ENCODE results near the gene CEACAM7. TPM values are rescaled to one million over a fixed set of nuclear protein-coding genes. Genes with fewer than 3 reads are reported as not detected.

The CEACAM7 gene
- total RNA-seq, 2 donors from 2014 or later: 0.52 to 0.99 TPM

DNA sequence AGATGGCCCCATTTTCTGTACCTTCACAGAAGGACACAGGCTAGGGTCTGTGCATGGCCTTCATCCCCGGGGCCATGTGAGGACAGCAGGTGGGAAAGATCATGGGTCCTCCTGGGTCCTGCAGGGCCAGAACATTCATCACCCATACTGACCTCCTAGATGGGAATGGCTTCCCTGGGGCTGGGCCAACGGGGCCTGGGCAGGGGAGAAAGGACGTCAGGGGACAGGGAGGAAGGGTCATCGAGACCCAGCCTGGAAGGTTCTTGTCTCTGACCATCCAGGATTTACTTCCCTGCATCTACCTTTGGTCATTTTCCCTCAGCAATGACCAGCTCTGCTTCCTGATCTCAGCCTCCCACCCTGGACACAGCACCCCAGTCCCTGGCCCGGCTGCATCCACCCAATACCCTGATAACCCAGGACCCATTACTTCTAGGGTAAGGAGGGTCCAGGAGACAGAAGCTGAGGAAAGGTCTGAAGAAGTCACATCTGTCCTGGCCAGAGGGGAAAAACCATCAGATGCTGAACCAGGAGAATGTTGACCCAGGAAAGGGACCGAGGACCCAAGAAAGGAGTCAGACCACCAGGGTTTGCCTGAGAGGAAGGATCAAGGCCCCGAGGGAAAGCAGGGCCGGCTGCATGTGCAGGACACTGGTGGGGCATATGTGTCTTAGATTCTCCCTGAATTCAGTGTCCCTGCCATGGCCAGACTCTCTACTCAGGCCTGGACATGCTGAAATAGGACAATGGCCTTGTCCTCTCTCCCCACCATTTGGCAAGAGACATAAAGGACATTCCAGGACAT, 7.0 kb upstream of the CEACAM7 start:
- no peaks in the 10 kb centered on the region for H3K9me3 ChIP-seq
- H3K4me1 ChIP-seq: peaks cover 38% of the 10 kb centered on the region
- intact Hi-C loops (cut with DNase I): no loop called here
- no peaks in the 10 kb centered on the region for H3K27me3 ChIP-seq
- no peak for TF ChIP-seq POLR2A (IDR thresholded peaks at IDR 0.05)
- TF ChIP-seq, protein P1, sequence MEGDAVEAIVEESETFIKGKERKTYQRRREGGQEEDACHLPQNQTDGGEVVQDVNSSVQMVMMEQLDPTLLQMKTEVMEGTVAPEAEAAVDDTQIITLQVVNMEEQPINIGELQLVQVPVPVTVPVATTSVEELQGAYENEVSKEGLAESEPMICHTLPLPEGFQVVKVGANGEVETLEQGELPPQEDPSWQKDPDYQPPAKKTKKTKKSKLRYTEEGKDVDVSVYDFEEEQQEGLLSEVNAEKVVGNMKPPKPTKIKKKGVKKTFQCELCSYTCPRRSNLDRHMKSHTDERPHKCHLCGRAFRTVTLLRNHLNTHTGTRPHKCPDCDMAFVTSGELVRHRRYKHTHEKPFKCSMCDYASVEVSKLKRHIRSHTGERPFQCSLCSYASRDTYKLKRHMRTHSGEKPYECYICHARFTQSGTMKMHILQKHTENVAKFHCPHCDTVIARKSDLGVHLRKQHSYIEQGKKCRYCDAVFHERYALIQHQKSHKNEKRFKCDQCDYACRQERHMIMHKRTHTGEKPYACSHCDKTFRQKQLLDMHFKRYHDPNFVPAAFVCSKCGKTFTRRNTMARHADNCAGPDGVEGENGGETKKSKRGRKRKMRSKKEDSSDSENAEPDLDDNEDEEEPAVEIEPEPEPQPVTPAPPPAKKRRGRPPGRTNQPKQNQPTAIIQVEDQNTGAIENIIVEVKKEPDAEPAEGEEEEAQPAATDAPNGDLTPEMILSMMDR (IDR thresholded peaks at IDR 0.05): no peak
- DNase-seq (no peak), ATAC-seq (no peak)
- no peak overlapping the region for H3K4me3 ChIP-seq
- H3K27ac ChIP-seq: no peak overlapping the region
- H3K36me3 ChIP-seq (replicated peaks in 1 of 2; ENCODE audit: insufficient read depth in 1 of 2, low read depth in 2 of 2): no peaks in the 10 kb centered on the region
- 64% methylated on average over 8 of the region's 8 CpGs for WGBS, 2 donors

DNA sequence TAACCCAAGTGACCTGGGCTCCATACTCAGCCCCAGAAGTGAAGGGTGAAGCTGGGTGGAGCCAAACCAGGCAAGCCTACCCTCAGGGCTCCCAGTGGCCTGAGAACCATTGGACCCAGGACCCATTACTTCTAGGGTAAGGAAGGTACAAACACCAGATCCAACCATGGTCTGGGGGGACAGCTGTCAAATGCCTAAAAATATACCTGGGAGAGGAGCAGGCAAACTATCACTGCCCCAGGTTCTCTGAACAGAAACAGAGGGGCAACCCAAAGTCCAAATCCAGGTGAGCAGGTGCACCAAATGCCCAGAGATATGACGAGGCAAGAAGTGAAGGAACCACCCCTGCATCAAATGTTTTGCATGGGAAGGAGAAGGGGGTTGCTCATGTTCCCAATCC, 6.1 kb upstream of the CEACAM7 start:
- WGBS, 2 donors: 69 to 88% methylated on average over 1 of the region's 1 CpG
- intact Hi-C loops (cut with DNase I): no loop called here
- Histone ChIP-seq H3K4me3 (no peak overlapping the region), H3K36me3 (replicated peaks in 1 of 2; ENCODE audit: insufficient read depth in 1 of 2, low read depth in 2 of 2) (no peaks in the 10 kb centered on the region), H3K9me3 (no peaks in the 10 kb centered on the region), H3K27ac (no peak overlapping the region), H3K4me1 (peaks cover 29% of the 10 kb centered on the region), H3K27me3 (no peaks in the 10 kb centered on the region)
- DNase-seq (no peak), ATAC-seq (no peak)
- TF ChIP-seq, protein P1 (IDR thresholded peaks at IDR 0.05): no peak
- TF ChIP-seq POLR2A (IDR thresholded peaks at IDR 0.05): no peak

DNA sequence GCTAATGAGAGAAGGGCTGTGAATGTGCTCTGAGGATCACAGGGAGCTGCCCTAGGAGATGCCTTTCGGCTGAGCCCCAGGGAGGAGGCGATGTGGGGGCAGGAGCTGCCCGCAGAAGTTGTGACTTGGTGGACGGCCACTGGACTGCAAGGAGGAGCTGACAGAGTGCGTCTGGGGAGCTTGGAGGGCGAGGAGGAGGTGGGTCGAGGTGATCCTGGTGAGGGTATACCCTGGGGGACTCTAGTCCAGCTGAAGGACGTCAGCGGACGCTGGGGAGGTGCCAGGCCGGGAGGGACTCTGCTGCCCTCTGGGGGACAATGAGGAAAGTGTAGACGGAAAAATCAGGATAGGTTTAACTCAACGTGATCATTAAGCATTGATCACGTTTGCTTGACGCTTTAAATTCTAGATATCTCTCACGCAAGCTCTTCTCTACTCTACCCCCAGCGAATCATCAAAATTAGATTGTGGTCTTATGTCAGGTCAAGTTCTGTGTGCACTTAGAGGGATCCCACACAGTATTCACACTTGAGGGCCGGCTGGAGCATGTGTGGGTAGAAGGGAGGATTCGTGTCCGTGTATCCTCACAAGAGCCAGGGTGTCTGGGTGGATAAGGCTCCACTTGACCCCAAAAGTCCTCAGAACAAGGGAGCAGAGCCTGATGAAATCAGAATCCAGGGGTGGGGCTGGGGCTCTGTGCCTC, 3.3 kb upstream of the CEACAM7 start:
- intact Hi-C loops (cut with DNase I): no loop called here
- Histone ChIP-seq H3K27me3 (no peaks in the 10 kb centered on the region), H3K4me1 (peaks cover 18% of the 10 kb centered on the region), H3K4me3 (no peak overlapping the region), H3K9me3 (no peaks in the 10 kb centered on the region), H3K27ac (no peak overlapping the region), H3K36me3 (replicated peaks in 1 of 2; ENCODE audit: insufficient read depth in 1 of 2, low read depth in 2 of 2) (no peaks in the 10 kb centered on the region)
- TF ChIP-seq, protein P1 (IDR thresholded peaks at IDR 0.05): peak; percentile 34 to 72 (median 59)
- TF ChIP-seq POLR2A (IDR thresholded peaks at IDR 0.05): no peak
- DNase-seq: peak; percentile 23 to 49 (median 42)
- peak; percentile 76 for ATAC-seq
- 26 to 29% methylated on average over 19 to 20 of the region's 20 CpGs for WGBS, 2 donors

DNA sequence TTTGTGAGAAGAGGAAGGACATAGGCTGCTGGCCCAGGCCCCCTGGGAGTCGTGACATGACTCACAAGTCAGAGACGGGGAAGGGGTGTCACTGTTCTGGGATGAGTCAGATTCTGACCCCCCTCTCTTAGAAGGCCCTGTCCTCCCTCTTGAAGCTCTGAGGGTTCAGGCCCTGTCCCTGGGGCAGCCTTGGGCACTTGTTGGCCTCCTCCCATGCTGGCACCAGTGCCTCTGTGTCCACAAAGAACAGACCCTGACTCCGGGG, 2.7 kb upstream of the CEACAM7 start:
- no peak for ATAC-seq
- TF ChIP-seq, protein P1 (IDR thresholded peaks at IDR 0.05): no peak
- no peak for TF ChIP-seq POLR2A (IDR thresholded peaks at IDR 0.05)
- intact Hi-C loops (cut with DNase I): no loop called here

More for the DNA sequence above, 2.7 kb upstream of the CEACAM7 start:
- no peak for DNase-seq
- Histone ChIP-seq H3K36me3 (replicated peaks in 1 of 2; ENCODE audit: insufficient read depth in 1 of 2, low read depth in 2 of 2) (no peaks in the 10 kb centered on the region), H3K27ac (no peak overlapping the region), H3K27me3 (no peaks in the 10 kb centered on the region), H3K4me3 (no peak overlapping the region), H3K9me3 (no peaks in the 10 kb centered on the region), H3K4me1 (peaks cover 16% of the 10 kb centered on the region)
- WGBS, 2 donors: 53 to 78% methylated on average over 2 to 3 of the region's 3 CpGs
